ENCODE data around the gene CPSF7.
"Not testable (repeated sequence)": the region's sequence is repeated elsewhere in the genome, so short reads cannot be mapped to it uniquely, and the experiment has no call there.

The CPSF7 gene

GRCh38 chr11:61429691-61430582, at the start of gene CPSF7, which contains the start of gene SDHAF2:
CPSF7 (minus strand) TSS chr11:61429975; CDS start chr11:61429235, 740 bp downstream.
SDHAF2 (plus strand) TSS chr11:61430124; CDS start chr11:61430147, 23 bp downstream.
- Histone ChIP-seq H3K36me3 (ENCODE audit: insufficient read depth, low read depth, low read length) (peaks cover 50% of the 10 kb centered on the region), H3K27ac (ENCODE audit: low read length) (peak within 1 kb of the TSS; percentile 95), H3K4me1 (ENCODE audit: insufficient read depth, low read length) (peaks cover 3% of the 10 kb centered on the region; the same call in 1 of the 2 replicates), H3K27me3 (ENCODE audit: insufficient read depth, low read length) (no peaks in the 10 kb centered on the region), H3K9ac (ENCODE audit: low read depth, low read length) (peak within 1 kb of the TSS; percentile 99), H3K9me3 (ENCODE audit: insufficient read depth, low read depth, low read length) (no peaks in the 10 kb centered on the region), H3K4me3 (ENCODE audit: low read length) (peak within 1 kb of the TSS; percentile 100)

GRCh38 chr11:61477727-61478148, 48.0 kb upstream of the CPSF7 start:
- Histone ChIP-seq H3K4me3 (ENCODE audit: low read length) (no peak overlapping the region), H3K36me3 (ENCODE audit: insufficient read depth, low read depth, low read length) (no peaks in the 10 kb centered on the region; the same call in 1 of the 2 replicates), H3K9ac (ENCODE audit: low read depth, low read length) (no peak overlapping the region), H3K4me1 (ENCODE audit: insufficient read depth, low read length) (no peaks in the 10 kb centered on the region; the same call in 1 of the 2 replicates), H3K9me3 (ENCODE audit: insufficient read depth, low read depth, low read length) (no peaks in the 10 kb centered on the region), H3K27me3 (ENCODE audit: insufficient read depth, low read length) (peaks cover 11% of the 10 kb centered on the region; the same call in 1 of the 2 replicates), H3K27ac (ENCODE audit: low read length) (no peak overlapping the region)

GRCh38 chr11:61477126-61477525, 47.4 kb upstream of the CPSF7 start:
- no peaks in the 10 kb centered on the region; the same call in 1 of the 2 replicates for H3K4me1 ChIP-seq (ENCODE audit: insufficient read depth, low read length)
- peaks cover 11% of the 10 kb centered on the region; the same call in 1 of the 2 replicates for H3K27me3 ChIP-seq (ENCODE audit: insufficient read depth, low read length)
- no peak overlapping the region for H3K9ac ChIP-seq (ENCODE audit: low read depth, low read length)
- no peak overlapping the region for H3K27ac ChIP-seq (ENCODE audit: low read length)
- no peak overlapping the region for H3K4me3 ChIP-seq (ENCODE audit: low read length)
- no peaks in the 10 kb centered on the region; the same call in 1 of the 2 replicates for H3K36me3 ChIP-seq (ENCODE audit: insufficient read depth, low read depth, low read length)
- no peaks in the 10 kb centered on the region for H3K9me3 ChIP-seq (ENCODE audit: insufficient read depth, low read depth, low read length)

- H3K4me3 ChIP-seq (ENCODE audit: low read length), result no peak overlapping the region
- H3K27ac ChIP-seq (ENCODE audit: low read length), result no peak overlapping the region
- no peaks in the 10 kb centered on the region for H3K9me3 ChIP-seq (ENCODE audit: insufficient read depth, low read depth, low read length)
- no peak overlapping the region for H3K9ac ChIP-seq (ENCODE audit: low read depth, low read length)
- H3K4me1 ChIP-seq (ENCODE audit: insufficient read depth, low read length), result no peaks in the 10 kb centered on the region; the same call in 1 of the 2 replicates
- H3K36me3 ChIP-seq (ENCODE audit: insufficient read depth, low read depth, low read length), result no peaks in the 10 kb centered on the region; the same call in 1 of the 2 replicates
- H3K27me3 ChIP-seq (ENCODE audit: insufficient read depth, low read length), result peaks cover 11% of the 10 kb centered on the region; the same call in 1 of the 2 replicates
Measured at GRCh38 chr11:61476371-61476770, 46.6 kb upstream of the CPSF7 start.

GRCh38 chr11:61475433-61475832, 45.7 kb upstream of the CPSF7 start:
- Histone ChIP-seq H3K4me3 (ENCODE audit: low read length) (no peak overlapping the region), H3K36me3 (ENCODE audit: insufficient read depth, low read depth, low read length) (no peaks in the 10 kb centered on the region; the same call in 1 of the 2 replicates), H3K4me1 (ENCODE audit: insufficient read depth, low read length) (no peaks in the 10 kb centered on the region), H3K27me3 (ENCODE audit: insufficient read depth, low read length) (peaks cover 11% of the 10 kb centered on the region; the same call in 1 of the 2 replicates), H3K9ac (ENCODE audit: low read depth, low read length) (no peak overlapping the region), H3K27ac (ENCODE audit: low read length) (no peak overlapping the region), H3K9me3 (ENCODE audit: insufficient read depth, low read depth, low read length) (no peaks in the 10 kb centered on the region)

- Histone ChIP-seq H3K27ac (ENCODE audit: low read length) (no peak overlapping the region), H3K9ac (ENCODE audit: low read depth, low read length) (no peak overlapping the region), H3K9me3 (ENCODE audit: insufficient read depth, low read depth, low read length) (no peaks in the 10 kb centered on the region), H3K4me3 (ENCODE audit: low read length) (no peak overlapping the region), H3K36me3 (ENCODE audit: insufficient read depth, low read depth, low read length) (no peaks in the 10 kb centered on the region; the same call in 1 of the 2 replicates), H3K27me3 (ENCODE audit: insufficient read depth, low read length) (peaks cover 11% of the 10 kb centered on the region; the same call in 1 of the 2 replicates), H3K4me1 (ENCODE audit: insufficient read depth, low read length) (no peaks in the 10 kb centered on the region)
Measured at GRCh38 chr11:61474013-61474643, 44.4 kb upstream of the CPSF7 start.

- H3K9ac ChIP-seq (ENCODE audit: low read depth, low read length), result no peak overlapping the region
- no peak overlapping the region for H3K4me3 ChIP-seq (ENCODE audit: low read length)
- peaks cover 8% of the 10 kb centered on the region; the same call in 1 of the 2 replicates for H3K27me3 ChIP-seq (ENCODE audit: insufficient read depth, low read length)
- H3K36me3 ChIP-seq (ENCODE audit: insufficient read depth, low read depth, low read length), result no peaks in the 10 kb centered on the region; the same call in 1 of the 2 replicates
- H3K9me3 ChIP-seq (ENCODE audit: insufficient read depth, low read depth, low read length), result no peaks in the 10 kb centered on the region
- no peak overlapping the region for H3K27ac ChIP-seq (ENCODE audit: low read length)
- no peaks in the 10 kb centered on the region for H3K4me1 ChIP-seq (ENCODE audit: insufficient read depth, low read length)
Measured at GRCh38 chr11:61473370-61474012, 43.7 kb upstream of the CPSF7 start.

- H3K9ac ChIP-seq (ENCODE audit: low read depth, low read length), result no peak overlapping the region
- no peak overlapping the region for H3K27ac ChIP-seq (ENCODE audit: low read length)
- peaks cover 2% of the 10 kb centered on the region; the same call in 1 of the 2 replicates for H3K27me3 ChIP-seq (ENCODE audit: insufficient read depth, low read length)
- no peaks in the 10 kb centered on the region for H3K9me3 ChIP-seq (ENCODE audit: insufficient read depth, low read depth, low read length)
- H3K36me3 ChIP-seq (ENCODE audit: insufficient read depth, low read depth, low read length), result no peaks in the 10 kb centered on the region; the same call in 1 of the 2 replicates
- no peaks in the 10 kb centered on the region for H3K4me1 ChIP-seq (ENCODE audit: insufficient read depth, low read length)
- no peak overlapping the region for H3K4me3 ChIP-seq (ENCODE audit: low read length)
Measured at GRCh38 chr11:61472868-61473267, 43.1 kb upstream of the CPSF7 start.

GRCh38 chr11:61472282-61472681, 42.5 kb upstream of the CPSF7 start:
- Histone ChIP-seq H3K36me3 (ENCODE audit: insufficient read depth, low read depth, low read length) (no peaks in the 10 kb centered on the region; the same call in 1 of the 2 replicates), H3K27ac (ENCODE audit: low read length) (no peak overlapping the region), H3K27me3 (ENCODE audit: insufficient read depth, low read length) (no peaks in the 10 kb centered on the region), H3K9ac (ENCODE audit: low read depth, low read length) (no peak overlapping the region), H3K4me3 (ENCODE audit: low read length) (no peak overlapping the region), H3K9me3 (ENCODE audit: insufficient read depth, low read depth, low read length) (no peaks in the 10 kb centered on the region), H3K4me1 (ENCODE audit: insufficient read depth, low read length) (no peaks in the 10 kb centered on the region)

- Histone ChIP-seq H3K36me3 (ENCODE audit: insufficient read depth, low read depth, low read length) (no peaks in the 10 kb centered on the region), H3K4me3 (ENCODE audit: low read length) (no peak overlapping the region), H3K9ac (ENCODE audit: low read depth, low read length) (no peak overlapping the region), H3K9me3 (ENCODE audit: insufficient read depth, low read depth, low read length) (no peaks in the 10 kb centered on the region), H3K4me1 (ENCODE audit: insufficient read depth, low read length) (no peaks in the 10 kb centered on the region), H3K27me3 (ENCODE audit: insufficient read depth, low read length) (no peaks in the 10 kb centered on the region), H3K27ac (ENCODE audit: low read length) (no peak overlapping the region)
Measured at GRCh38 chr11:61468002-61468401, 38.2 kb upstream of the CPSF7 start.

- not testable (repeated sequence) for H3K9ac ChIP-seq (ENCODE audit: low read depth, low read length); H3K4me3 ChIP-seq (ENCODE audit: low read length); H3K4me1 ChIP-seq (ENCODE audit: insufficient read depth, low read length); H3K9me3 ChIP-seq (ENCODE audit: insufficient read depth, low read depth, low read length); H3K27me3 ChIP-seq (ENCODE audit: insufficient read depth, low read length); H3K27ac ChIP-seq (ENCODE audit: low read length); H3K36me3 ChIP-seq (ENCODE audit: insufficient read depth, low read depth, low read length)
Measured at GRCh38 chr11:61467602-61468001, 37.8 kb upstream of the CPSF7 start.

Measured in iPS-20b (cell line).